Measurements from ENCODE around the gene ALG2.
A peak's percentile ranks its signal among the peaks of the same experiment; 100 is the strongest.

Gene ALG2, protein sequence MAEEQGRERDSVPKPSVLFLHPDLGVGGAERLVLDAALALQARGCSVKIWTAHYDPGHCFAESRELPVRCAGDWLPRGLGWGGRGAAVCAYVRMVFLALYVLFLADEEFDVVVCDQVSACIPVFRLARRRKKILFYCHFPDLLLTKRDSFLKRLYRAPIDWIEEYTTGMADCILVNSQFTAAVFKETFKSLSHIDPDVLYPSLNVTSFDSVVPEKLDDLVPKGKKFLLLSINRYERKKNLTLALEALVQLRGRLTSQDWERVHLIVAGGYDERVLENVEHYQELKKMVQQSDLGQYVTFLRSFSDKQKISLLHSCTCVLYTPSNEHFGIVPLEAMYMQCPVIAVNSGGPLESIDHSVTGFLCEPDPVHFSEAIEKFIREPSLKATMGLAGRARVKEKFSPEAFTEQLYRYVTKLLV

DNA sequence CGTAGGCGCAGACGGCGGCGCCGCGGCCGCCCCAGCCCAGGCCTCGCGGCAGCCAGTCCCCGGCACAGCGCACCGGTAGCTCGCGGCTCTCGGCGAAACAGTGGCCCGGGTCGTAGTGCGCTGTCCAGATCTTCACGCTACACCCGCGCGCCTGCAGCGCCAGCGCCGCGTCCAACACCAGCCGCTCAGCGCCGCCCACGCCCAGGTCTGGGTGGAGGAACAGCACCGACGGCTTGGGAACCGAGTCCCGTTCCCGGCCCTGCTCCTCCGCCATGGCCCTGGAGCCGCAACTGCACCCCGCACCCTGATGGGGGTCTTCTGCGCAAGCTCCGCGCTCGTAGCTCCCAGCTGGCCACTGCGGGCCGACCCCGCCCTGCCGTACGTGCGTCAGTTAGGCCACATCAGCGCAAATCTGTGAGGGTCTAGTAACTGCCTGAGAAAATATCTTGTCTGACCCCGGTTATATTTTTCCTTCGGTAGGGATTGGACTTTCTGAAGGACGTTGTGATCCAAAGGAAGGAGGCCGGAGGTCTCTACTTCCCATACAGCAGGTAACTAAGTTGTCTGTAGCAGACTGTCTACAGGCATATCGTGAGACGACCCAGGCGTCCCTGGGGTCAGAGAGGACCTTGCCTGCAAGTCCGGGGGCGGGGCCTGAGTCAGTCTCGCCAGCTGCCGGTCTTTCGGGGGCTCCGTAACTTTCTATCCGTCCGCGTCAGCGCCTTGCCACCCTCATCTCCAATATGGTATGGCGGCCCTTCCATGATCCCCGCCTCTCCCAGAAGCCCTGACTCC is at the start of gene ALG2, which contains the start of gene SEC61B:
Gene ALG2, minus strand, starts transcription at position 322 of the 795 bp plus-strand sequence. Its CDS starts 48 bp downstream, at position 274.
Gene SEC61B, plus strand, starts transcription at position 662 of the 795 bp plus-strand sequence. Its CDS starts 82 bp downstream, at position 744.
- peak; percentile 95 for DNase-seq

DNA sequence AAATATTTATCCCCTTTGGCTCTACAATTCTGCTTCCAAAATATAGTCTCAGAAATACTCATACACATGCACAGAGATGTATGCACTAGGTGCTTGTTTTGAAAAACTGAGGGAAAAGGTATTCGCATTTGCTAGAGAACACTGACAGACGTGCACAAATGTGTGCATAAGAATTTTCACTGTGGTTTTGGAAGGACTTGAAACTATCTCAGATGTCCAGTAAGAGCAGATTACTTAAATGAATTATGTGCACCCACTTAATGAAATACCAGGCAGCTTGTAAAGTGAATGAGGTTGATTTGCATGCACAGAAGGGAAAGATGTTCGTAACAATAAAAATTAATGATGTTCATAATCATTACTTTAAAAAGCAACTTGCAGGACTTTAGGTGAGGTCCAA is 48.7 kb upstream of the ALG2 start:
- no peak for DNase-seq

DNA sequence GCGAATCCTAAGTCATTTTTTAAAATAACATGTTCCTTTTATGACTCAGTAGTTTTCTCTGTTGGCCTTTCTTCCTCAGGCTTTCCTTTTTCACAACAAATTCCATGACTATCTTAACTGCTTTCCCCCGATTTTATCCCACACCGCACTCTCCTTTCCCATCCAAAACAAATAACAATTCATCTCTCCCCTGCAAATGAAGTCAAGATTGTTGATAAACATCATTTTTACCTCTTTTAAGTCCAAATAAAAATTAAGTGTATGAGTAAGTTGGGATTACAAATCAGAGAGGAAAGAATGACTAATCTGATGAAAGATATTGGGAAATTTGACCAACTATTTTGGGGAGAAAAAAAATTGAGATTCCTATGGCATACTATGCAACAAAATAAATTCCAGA is 47.7 kb upstream of the ALG2 start:
- DNase-seq: no peak

DNA sequence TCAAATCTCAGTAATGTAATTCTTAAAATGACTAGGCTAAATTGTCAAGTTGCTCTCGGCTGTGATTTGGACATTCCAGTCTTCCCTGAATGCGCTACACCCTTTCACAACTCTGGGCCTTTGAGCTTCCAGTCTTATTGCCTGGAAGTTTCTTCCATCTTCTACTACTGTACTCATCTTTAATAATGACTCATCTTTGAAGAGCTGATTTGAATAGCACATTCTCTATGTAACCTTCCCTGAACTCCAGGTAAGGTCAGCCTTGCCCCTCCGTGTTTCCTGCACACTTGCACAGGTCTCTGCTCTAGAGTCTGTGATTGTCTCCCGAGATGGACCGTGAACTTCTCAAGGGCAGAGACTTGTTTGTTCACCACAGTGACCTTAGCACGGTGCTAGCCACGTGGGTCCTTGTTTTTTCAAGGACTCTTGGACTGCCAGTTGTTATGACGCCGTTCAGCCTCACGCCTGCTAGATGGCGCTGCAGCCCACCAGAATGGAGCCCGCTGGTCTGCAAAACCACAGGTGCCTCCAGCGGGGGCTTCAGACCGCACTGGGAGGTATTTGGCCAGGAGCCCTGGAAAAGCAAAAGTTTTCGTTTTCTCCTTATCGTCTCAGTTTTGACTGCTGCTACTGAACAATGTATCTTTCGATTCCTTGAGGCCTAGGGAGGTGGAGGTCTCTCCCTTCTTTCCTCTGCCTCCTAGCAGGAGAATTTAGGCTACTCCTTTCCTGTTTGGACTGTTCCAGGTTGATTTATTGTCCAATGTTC is 44.7 kb upstream of the ALG2 start:
- DNase-seq: peak; percentile 38

DNA sequence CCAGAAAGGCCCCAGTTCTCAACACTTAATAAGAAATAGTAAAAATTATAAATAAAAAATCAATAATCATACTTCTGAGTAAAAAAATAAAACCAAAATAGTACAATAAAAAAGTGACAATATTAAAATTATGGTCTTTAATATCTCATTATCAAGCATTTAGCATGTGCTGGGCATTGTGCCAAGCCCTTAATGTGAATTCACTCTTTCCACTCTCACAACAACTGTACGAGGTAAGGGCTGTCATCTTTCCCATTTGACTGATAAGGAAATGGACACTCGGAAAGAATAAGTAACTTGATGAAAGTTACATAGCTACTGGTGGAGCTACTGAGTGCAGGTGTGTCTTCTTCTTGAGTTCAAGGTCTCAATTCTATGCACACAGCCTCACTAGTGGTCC is 43.9 kb upstream of the ALG2 start:
- DNase-seq: no peak

DNA sequence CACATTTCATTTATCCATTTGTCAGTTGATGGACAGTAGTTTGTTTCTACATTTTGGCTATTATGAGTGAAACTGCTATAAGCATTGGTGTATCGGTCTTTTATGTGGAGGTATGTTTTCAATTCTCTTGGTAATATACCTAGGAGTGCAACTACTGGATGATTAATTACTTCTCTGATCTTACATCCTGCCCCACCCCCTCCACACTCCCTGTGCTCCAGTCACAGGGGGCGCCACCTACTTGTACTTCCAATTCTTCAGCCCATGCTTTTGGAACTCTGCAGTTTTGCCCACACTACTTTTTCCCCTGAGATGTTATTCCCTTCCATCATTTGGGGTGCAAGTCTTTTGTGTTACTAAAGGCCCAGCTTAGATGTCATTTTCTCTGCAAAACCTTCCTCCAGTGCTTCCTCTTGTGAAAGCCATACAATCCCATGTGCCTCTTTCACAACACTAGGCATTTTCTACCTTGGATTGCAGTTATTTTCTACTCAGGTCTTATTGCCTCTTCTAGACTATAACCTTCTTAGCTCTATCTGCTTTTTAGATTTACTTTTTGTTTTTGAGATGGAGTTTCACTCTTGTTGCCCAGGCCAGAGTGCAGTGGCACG is 42.4 kb upstream of the ALG2 start:
- no peak for DNase-seq

DNA sequence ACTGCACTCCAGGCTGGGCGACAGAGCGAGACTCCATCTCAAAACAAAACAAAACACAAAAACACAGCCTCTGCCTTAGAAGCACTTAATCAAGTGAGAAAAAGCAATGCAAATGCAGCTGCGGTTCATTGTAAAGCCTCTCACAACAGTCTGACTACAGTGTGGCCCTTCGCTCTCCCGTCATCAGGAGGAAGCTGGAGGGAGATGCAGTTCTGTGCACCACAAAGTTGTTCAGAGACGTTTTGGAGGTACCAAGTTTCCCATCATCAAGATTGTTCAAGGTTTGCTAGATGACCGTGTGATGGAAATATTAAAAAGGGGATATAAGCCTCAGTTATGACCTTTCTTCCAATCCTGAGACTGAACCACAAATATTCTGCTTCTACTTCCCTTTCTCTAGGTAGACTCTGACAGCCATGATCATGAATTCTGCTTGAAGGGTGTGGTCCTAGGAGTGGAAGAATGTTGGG is 41.2 kb upstream of the ALG2 start:
- no peak for DNase-seq

DNA sequence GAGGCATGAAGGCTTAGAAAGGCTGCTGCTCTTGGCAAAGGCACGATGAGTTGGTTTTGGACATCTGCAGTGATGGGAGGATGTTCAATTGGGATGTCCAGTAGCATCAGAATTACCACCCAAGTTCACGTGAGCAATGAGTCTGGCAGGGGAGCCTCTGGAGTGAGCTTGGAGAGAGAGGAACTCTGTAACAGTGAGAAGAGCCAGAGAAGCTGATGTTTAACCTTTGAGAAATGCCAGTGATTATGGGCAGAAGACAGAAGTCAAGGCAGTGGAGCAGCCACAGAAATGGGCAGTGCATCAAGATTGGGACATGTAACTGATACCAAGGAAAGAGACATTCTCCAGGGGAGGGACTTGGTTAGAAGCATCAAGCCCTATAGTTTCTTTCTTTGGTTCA is 40.2 kb upstream of the ALG2 start:
- no peak for DNase-seq

DNA sequence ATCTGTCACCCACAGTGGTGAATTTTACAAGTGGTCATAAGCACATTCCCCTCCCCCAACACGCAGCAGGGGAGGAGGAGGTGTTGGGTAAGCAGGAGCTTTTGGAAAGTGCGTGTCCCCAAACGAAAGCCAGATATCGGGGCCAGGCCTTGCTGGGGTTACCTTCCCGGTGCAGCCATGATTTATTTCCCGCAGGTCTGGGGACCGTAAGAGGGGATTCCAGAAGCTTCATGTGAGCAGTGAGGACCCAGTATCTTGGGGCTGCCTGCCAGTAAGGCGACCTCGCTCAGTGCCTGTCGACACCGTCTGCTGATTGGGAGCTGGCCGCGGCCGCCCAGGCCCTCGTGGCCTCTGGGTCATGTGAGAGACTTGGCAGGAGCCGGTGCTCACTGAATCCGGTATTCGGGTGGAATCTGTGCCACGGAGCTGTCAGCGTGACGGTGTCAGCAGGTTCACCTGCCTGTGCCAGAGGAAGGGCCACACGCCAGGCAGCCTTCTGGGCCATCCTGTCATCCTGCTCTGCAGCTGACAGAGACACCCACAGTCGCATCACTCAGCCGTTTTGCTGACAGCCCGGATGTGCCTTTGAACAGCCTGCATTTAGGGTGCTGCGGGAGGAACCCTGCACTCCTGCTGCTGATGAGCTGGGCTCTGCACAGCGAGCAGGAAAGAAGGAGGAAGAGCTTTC is 37.6 kb upstream of the ALG2 start:
- DNase-seq: no peak

DNA sequence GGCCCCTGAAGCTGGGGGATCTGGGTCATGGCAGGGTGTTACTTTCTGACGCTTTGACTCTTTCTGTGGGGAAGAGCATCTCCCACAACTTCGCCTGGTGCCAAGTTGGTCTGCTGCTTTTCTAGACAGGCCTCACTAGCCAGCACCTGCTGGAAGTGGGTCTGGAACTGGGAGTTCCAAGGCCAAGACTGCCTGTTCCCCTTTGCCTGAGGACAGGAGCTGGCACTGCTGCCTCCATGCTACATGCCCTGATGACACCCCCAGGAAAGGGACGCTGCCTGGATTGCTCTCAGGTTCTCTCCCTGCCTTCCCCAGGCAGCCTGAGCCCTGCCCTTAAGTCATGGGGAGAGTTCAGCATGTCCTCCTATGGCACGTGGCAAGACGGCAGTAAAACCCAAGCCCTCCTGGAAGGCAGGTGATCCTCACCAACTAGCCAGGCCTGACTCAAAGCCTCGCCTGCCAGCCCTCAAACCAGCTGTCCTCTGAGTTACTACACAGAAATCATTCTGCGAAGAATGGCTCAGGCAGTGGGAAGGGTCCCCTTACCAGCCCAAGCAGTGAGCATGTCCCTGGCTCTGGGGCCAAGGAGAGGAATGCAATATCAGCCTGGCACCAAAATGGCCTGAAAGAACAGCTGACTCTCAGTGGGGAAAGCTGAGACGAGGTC is 36.1 kb upstream of the ALG2 start:
- no peak for DNase-seq

DNA sequence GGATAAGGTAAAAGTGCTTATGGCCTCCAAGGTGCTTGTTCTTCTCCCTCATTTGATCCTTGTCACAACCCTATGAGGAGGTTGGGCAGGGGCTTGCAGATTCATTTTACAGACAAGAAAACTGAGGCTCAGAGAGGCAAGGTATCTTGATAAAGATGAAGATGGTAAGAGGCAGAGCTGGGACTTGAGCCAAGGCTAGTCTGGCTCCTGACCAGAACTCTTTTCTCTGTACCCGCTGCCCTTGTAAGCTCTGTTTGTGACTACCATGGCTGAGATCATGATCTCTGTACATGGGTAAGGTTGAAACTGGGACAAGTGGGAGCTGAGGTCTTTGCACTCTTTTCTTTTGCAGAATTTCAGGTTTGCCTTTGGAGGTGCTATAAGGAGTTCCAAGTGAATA is 33.9 kb upstream of the ALG2 start:
- no peak for DNase-seq

DNA sequence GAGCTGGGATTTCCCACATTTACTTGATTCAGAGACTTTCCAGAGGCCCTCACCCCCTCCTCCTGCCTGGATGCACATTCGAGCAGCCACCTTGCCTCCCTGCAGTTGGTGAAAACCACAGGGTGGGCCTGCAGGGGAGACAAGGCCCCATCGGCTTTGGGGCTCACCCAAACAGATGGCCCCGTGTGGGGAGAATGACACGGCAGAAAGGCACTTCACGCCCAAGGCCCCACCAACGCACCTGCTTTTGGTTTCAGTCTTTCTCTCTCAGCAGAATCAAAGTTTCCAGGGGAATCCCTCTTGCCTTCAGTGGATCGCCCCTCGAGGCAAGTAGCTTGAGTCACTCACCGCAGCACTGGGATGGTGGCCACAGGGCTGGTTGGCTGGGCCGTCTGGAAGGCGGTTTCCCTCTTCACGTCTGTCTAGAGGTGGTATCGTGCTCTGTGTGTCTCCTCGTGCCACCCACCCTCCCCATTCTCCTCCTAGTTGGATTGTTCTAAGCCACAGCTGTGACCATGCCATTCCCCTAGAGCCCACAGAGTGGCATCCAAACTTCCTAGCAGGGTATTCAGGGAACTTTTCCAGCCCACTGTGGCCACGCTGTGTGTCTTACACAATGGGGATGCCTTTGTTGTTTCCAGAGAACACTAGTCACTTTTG is 32.2 kb upstream of the ALG2 start:
- no peak for DNase-seq

DNA sequence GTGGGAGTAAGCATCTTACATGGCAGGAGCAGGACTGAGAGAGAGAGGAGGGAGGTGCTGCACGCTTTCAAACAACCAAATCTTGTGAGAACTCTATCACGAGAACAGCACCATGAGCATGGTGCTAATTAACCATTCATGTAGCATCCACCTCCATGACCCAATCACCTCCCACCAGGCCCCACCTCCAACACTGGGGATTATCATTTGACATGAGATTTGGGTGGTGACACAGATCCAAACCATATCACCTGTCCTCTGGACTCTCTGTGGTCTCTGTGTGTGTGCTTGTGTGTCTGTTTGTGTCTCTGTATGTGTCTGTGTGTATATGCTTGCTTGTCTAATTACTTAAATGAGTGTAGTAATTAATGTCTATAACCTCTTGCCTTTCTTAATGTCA is 31.4 kb upstream of the ALG2 start:
- DNase-seq: no peak

DNA sequence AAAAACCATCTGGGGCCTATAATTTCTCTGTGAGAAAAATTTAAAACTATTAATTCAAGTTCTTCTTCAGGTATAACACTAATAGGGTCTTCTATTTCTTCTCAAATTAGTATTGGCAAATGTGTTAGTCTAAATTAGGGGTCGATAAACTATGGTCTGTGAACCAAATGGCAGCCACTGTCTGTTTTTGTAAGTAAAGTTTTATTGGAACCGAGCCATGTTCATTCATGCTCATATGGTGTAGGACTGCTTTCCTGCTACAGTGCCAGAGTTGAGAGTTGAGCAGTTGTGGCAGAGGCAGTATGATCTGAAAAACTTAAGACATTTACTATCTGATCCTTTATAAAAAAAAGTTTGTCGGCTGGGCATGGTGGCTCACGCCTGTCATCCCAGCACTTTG is 29.4 kb upstream of the ALG2 start:
- DNase-seq: no peak

DNA sequence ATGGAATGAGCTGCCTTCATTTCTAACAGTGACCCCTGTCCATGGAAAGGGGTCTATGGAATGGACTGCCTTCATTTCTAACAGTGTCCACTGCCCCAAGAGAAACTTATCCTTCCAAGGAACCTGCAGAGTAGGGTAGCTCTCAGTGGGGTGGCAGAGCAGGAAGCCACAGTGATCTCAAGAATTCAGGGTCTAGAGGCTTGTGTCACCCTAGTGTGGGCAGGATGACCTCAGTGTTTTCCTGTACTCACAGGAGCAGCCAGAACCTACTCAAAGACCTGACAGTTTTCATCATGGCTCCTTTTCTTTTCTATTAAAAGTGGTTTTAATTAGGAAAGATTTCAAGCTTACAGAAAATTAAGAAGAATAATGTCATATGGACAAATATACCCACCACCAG is 27.9 kb upstream of the ALG2 start:
- DNase-seq: no peak

DNA sequence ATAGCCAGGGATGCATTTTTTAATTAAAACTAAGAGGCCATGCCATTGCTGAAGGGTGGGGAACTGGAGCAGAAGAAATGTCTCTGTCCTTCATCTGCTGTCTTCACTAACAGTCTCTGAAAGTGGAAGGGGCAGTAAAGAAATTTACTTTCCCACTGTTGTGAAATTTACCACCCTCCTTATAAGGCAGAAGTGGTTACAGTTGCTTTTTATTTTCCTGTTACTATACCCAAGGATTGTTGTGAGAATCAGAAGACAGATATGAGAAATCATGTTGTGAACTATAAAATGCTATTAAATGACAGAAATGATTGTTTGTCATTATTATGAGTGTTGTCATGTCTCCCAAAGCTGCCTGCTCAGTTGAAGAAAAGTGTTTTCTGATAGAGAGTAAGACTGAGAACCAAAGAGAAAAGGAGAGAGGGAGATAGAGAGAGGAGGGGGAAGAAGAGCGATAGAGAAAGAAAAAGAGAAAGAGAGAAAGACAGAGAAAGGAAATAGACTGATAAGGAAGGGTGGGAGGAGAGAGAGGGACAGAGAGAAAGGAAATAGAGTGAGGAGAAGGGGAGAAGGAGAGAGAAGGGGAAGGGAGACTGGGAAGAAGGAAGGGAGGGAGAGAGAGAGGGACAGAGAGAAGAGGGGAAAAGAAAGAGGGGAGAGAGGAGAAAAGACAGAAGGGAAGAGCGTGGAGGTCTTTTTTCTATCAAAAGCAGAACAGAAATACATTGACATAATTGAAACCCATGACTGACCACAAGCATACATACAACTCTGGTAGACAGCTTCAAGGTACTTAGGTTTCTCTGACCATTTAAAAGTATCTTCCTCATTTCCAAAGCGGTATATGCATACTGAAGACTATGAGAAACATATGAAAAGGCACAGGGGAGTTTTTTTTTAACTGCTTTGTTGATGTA is 22.9 kb upstream of the ALG2 start:
- no peak for DNase-seq

DNA sequence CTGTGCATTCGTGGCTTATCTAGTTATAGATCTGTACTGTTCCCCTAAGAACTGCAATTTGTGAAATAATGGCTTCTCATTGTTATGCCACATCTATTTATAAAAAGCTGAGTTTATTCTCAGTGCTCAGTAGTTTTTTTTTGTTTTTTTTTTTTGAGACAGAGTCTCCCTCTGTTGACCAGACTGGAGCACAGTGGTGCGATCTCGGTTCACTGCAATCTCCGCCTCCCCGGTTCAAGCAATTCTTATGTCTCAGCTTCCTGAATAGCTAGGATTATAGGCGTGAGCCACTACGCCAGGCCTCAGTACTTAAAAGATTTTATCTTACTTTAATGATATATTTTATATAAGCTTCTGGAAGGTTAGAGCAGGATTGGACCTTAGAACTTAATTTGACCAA is 19.4 kb upstream of the ALG2 start:
- DNase-seq: no peak

DNA sequence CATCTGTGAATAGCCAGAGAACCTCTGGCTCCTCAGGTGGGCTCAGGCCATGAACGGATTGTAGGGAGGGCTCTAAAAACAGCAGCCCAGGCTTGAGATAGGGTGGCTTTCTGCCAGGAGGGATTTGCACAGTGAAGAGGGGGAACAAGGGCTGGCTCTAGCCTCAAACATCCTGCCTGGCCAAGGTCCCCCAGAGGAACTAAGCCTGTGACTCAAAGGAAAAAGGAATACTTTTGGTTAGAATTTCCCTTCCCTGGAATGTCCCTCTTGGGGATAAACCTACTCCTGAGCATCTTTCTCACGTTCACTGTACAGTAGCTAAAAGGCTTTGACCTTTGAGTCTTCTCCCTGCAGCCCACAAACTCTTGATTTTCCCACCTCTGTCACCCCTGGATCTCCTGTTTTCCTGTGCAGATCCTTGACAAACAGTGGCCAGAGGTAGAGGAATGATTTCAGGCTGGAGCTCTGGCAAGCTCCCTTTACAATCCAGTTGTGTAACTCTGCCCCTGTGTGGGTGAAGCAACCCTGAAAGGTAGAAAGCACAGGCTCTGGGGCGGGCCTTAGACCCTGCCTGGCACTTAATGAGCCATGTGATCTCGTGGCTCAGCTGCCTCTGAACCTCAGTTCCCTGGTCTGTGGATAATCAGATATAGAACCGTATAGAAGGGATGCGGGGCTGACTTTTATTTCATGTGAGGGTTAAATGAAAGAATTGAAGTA is 17.8 kb upstream of the ALG2 start:
- DNase-seq: no peak

DNA sequence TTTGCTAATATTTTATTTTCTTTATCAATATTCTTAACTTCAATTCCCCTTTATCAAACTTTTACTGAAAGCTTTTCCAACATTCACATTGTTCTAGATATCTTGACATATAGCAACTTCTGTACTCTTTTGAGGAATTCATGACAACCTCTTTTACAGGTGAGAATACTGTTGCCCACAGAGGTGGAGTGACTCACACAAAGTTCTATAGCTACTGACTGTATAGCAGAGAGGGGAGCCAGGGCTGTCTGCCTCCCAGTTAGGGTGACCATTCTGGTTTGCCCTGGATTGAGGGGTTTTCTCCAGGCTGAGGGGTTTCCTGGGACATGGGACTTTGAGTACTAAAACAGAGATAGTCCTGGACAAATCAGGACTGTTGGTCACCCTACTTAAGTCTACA is 16.6 kb upstream of the ALG2 start:
- DNase-seq: no peak
